Loucy (cell line): ENCODE data around the gene MGLL.

Source experiments
- CTCF ChIP-seq: fragments of 200-600 bp; sonication (generic); conservative IDR thresholded peaks from 2 replicates; pipeline ENCODE4 v1.5.1; 2014; ENCODE audit warnings: mild to moderate bottlenecking, antibody characterized with exemption, low read length
- EZH2phosphoT487 ChIP-seq: fragments of 200-600 bp; IDR thresholded peaks from 2 replicates; pipeline ENCODE4 v1.6.1; 2018; ENCODE audit warnings: antibody characterized with exemption, mild to moderate bottlenecking, moderate library complexity, borderline replicate concordance

- TF ChIP-seq CTCF (no peak), EZH2phosphoT487 (no peak)
Observed at GRCh38 chr3:127859730-127860129, 37.4 kb upstream of the MGLL start.
